RWPE2 (cell line): ENCODE data around the gene KCNQ2.
"Not testable (repeated sequence)": the region's sequence is repeated elsewhere in the genome, so short reads cannot be mapped to it uniquely, and the experiment has no call there.

Experiments
- ATAC-seq: fragments of 200-7000 bp; cut with Tn5 transposase; 3 replicates; pipeline ENCODE4 v1.9.1; 2021; ENCODE audit warnings: low read depth
- DNase-seq: peaks from one replicate; pipeline ENCODE4 v3.0.0-alpha.2; 2020; ENCODE audit warnings: low spot score
- H3K27ac ChIP-seq: fragments of 450-650 bp; 2 replicates; pipeline ENCODE4 v1.5.1; 2017; ENCODE audit warnings: mild to moderate bottlenecking; ENCODE audit not compliant: poor library complexity, severe bottlenecking
- H3K27me3 ChIP-seq: fragments of 250-450 bp; sonication (Bioruptor Pico); 2 replicates; pipeline ENCODE4 v1.5.1; 2021; ENCODE audit warnings: mild to moderate bottlenecking, moderate library complexity; ENCODE audit not compliant: insufficient read depth, poor library complexity, severe bottlenecking
- H3K36me3 ChIP-seq: fragments of 250-450 bp; sonication (Bioruptor Pico); 2 replicates; pipeline ENCODE4 v1.5.1; 2020; ENCODE audit warnings: low read depth, mild to moderate bottlenecking, moderate library complexity
- H3K4me1 ChIP-seq: fragments of 250-450 bp; sonication (Bioruptor Pico); 2 replicates; pipeline ENCODE4 v1.5.1; 2021; ENCODE audit warnings: mild to moderate bottlenecking, moderate library complexity; ENCODE audit not compliant: insufficient read depth, poor library complexity, severe bottlenecking
- H3K4me3 ChIP-seq: fragments of 250-450 bp; sonication (Bioruptor Pico); 2 replicates; pipeline ENCODE4 v1.5.1; 2021; ENCODE audit warnings: mild to moderate bottlenecking, moderate library complexity; ENCODE audit not compliant: severe bottlenecking
- H3K9me3 ChIP-seq: fragments of 250-450 bp; sonication (Bioruptor Pico); 2 replicates; pipeline ENCODE4 v1.5.1; 2021; ENCODE audit warnings: mild to moderate bottlenecking, moderate library complexity; ENCODE audit not compliant: severe bottlenecking
- CTCF ChIP-seq: fragments of 450-650 bp; IDR thresholded peaks from one replicate; pipeline ENCODE4 v1.5.1; 2017; ENCODE audit warnings: mild to moderate bottlenecking, moderate library complexity; ENCODE audit not compliant: poor library complexity, severe bottlenecking

KCNQ2 gene

DNA sequence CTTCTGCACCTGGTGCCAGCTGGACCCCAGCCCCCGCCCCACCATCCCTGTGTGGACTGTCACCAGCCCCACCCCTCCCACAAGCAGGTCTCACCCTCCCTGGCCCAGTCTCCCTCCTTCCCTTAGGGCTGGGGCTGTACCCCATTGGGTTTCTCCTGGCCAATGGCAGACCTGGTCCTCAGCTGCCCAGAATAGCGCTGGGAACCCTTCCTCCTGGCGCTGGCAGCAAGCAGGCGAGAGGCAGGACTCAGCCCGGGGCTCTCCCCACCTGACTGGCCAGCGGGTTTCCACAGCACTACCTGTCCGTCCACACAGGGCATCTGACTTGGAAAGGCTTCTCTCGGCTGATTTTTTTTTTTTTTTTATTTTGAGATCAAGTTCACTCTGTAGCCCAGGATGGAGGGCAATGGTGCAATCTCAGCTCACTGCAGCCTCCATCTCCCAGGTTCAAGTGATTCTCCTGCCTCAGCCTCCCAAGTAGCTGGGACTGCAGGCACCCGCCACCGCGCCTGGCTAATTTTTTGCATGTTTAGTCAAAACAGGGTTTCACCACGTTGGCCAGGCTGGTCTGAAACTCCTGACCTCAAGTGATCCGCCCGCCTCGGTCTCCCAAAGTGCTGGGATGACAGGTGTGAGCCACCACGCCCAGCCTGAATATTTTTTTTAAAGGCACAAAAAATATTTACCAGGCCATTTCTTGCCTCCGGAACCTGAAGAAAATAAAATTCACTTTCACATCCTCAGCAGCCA lies 89.7 kb downstream of the KCNQ2 start:
- Histone ChIP-seq H3K9me3 (peaks cover 21% of the 10 kb centered on the region), H3K4me1 (no peaks in the 10 kb centered on the region), H3K4me3 (no peak overlapping the region), H3K27me3 (peaks cover 25% of the 10 kb centered on the region), H3K27ac (no peak overlapping the region), H3K36me3 (no peaks in the 10 kb centered on the region)
- TF ChIP-seq CTCF, result no peak
- DNase-seq, result no peak
- ATAC-seq, result no peak

- TF ChIP-seq CTCF, result peak; percentile 99
- H3K4me1 ChIP-seq, result no peaks in the 10 kb centered on the region
- DNase-seq (no peak), ATAC-seq (peak; percentile 24; the same call in 1 of the 3 replicates)
- no peaks in the 10 kb centered on the region for H3K36me3 ChIP-seq
- peaks cover 17% of the 10 kb centered on the region for H3K9me3 ChIP-seq
- no peak overlapping the region for H3K4me3 ChIP-seq
- no peak overlapping the region for H3K27ac ChIP-seq
- H3K27me3 ChIP-seq, result peaks cover 33% of the 10 kb centered on the region
These were observed 90.5 kb downstream of the KCNQ2 start for GRCh38 chr20:63381781-63382431.

GRCh38 chr20:63380346-63380870 lies 92.0 kb downstream of the KCNQ2 start:
- H3K4me3 ChIP-seq, result no peak overlapping the region
- ATAC-seq (no peak), DNase-seq (no peak)
- H3K27me3 ChIP-seq, result peaks cover 42% of the 10 kb centered on the region
- H3K4me1 ChIP-seq, result no peaks in the 10 kb centered on the region
- no peaks in the 10 kb centered on the region for H3K36me3 ChIP-seq
- peaks cover 6% of the 10 kb centered on the region for H3K9me3 ChIP-seq
- H3K27ac ChIP-seq, result no peak overlapping the region
- no peak for TF ChIP-seq CTCF

- ATAC-seq, H3K4me3 ChIP-seq, H3K36me3 ChIP-seq, H3K4me1 ChIP-seq, DNase-seq, H3K27ac ChIP-seq, H3K9me3 ChIP-seq: not testable (repeated sequence)
- H3K27me3 ChIP-seq, result peaks cover 46% of the 10 kb centered on the region
These were observed 92.6 kb downstream of the KCNQ2 start for GRCh38 chr20:63379872-63380271.

GRCh38 chr20:63379296-63379695 lies 93.2 kb downstream of the KCNQ2 start:
- no peaks in the 10 kb centered on the region for H3K4me1 ChIP-seq
- peaks cover 52% of the 10 kb centered on the region for H3K27me3 ChIP-seq
- no peaks in the 10 kb centered on the region for H3K36me3 ChIP-seq
- no peak overlapping the region for H3K27ac ChIP-seq
- ATAC-seq, result no peak
- H3K9me3 ChIP-seq, result no peaks in the 10 kb centered on the region
- no peak for DNase-seq
- H3K4me3 ChIP-seq, result no peak overlapping the region
- TF ChIP-seq CTCF, result no peak
